ENCODE data around the gene PPP4R1.

PPP4R1 gene

GRCh38 chr18:9506046-9506792 is 108.1 kb downstream of the PPP4R1 start:
- no peak for TF ChIP-seq GATA3 (IDR thresholded peaks at IDR 0.05; ENCODE audit: low read depth, low read length)
- TF ChIP-seq GATA2 (IDR thresholded peaks at IDR 0.05; ENCODE audit: low read depth, low read length), result no peak

Data from SH-SY5Y (cell line).